ENCODE data around the gene UBE2Q1.

- no peak for TF ChIP-seq CTCF (IDR thresholded peaks at IDR 0.05)
- no peak for TF ChIP-seq EP300 (IDR thresholded peaks at IDR 0.05)
Measured at GRCh38 chr1:154594811-154595210, 36.3 kb upstream of the UBE2Q1 start.
